Stomach (tissue), 19 donors: ENCODE results near the gene OR4E2. TPM values are rescaled to one million over a fixed set of nuclear protein-coding genes. Genes with fewer than 3 reads are reported as not detected.

Source experiments
- DNase-seq, 2 donors: peaks; one replicate each; pipeline versions ENCODE4 v3.0.0 to v3.0.0-alpha.2; 2013 to 2019
- H3K27ac ChIP-seq, 5 donors: fragments of 200-600 bp in 4 of 5; sonication (generic) in 4 of 5; one replicate each; pipeline ENCODE4 v1.5.1; 2013 to 2019; ENCODE audit warnings: mild to moderate bottlenecking in 1 of 5, moderate library complexity in 1 of 5
- H3K27me3 ChIP-seq, 3 donors: fragments of 200-600 bp; sonication (generic); one replicate each; pipeline ENCODE4 v1.5.1; 2017 to 2019; ENCODE audit warnings: mixed run types in 1 of 3
- H3K36me3 ChIP-seq, 4 donors: fragments of 200-600 bp; sonication (generic); 1 replicate in 3 of 4; 2 replicates in 1 of 4; pipeline ENCODE4 v1.5.1; 2016 to 2019
- H3K4me1 ChIP-seq, 4 donors: fragments of 200-600 bp; sonication (generic); one replicate each; pipeline ENCODE4 v1.5.1; 2016 to 2019
- H3K4me3 ChIP-seq, 4 donors: fragments of 200-600 bp; sonication (generic) in 3 of 4; one replicate each; pipeline ENCODE4 v1.5.1; 2016 to 2019; ENCODE audit warnings: mild to moderate bottlenecking in 1 of 4
- H3K9me3 ChIP-seq, 4 donors: fragments of 200-600 bp; sonication (generic); one replicate each; pipeline ENCODE4 v1.5.1; 2016 to 2019
- CTCF ChIP-seq, 7 experiments: fragments of 450-650 bp in 4 of 7; fragments of 200-600 bp in 3 of 7; sonication (generic) in 3 of 7; IDR thresholded peaks; one replicate each; pipeline ENCODE4 v1.5.1; 2016 to 2019; ENCODE audit warnings: antibody characterized with exemption in 7 of 7, control low read depth in 2 of 7, mild to moderate bottlenecking in 1 of 7
- EP300 ChIP-seq: sonication (generic); formaldehyde crosslinking; IDR thresholded peaks from one replicate; pipeline ENCODE4 v1.6.1; 2017; ENCODE audit warnings: antibody characterized with exemption
- POLR2A ChIP-seq, 4 donors: fragments of 450-650 bp; IDR thresholded peaks; one replicate each; pipeline ENCODE4 v1.6.1; 2016; ENCODE audit warnings: antibody characterized with exemption in 4 of 4, control low read depth in 2 of 4, mild to moderate bottlenecking in 1 of 4, moderate library complexity in 1 of 4
- POLR2AphosphoS5 ChIP-seq, 3 donors: sonication (generic); formaldehyde crosslinking; IDR thresholded peaks; one replicate each; pipeline ENCODE4 v1.6.1; 2016; ENCODE audit warnings: antibody characterized with exemption in 3 of 3
- WGBS, 5 donors: extraction: QIAGEN DNeasy Blood & Tissue Kit in 3 of 5; methylation state at CpG; one replicate each; pipeline versions ENCODE4 v1.1.5 to v1.1.7; 2013 to 2018; 5-methylcytosine and 5-hydroxymethylcytosine counted together
- intact Hi-C: fragments of 100-400 bp; cut with DNase I; formaldehyde crosslinking; loops from one replicate; pipeline ENCODE4 v1.15.1; 2023; ENCODE audit warnings: low total_unique reads
- long read RNA-seq, 10 donors: transcript quantifications; one replicate each; lab custom pipeline, GENCODE V29; 2026
- polyA plus RNA-seq, 3 donors: library from polyadenylated mRNA; stranded (reverse); fragments of 200-250 nt; gene quantifications; one replicate each; pipeline ENCODE4 v1.2.3, GENCODE V29; 2013
- total RNA-seq, 5 donors: library from RNA; depleted of rRNA; stranded (reverse); fragments of >200 nt; gene quantifications; one replicate each; pipeline versions ENCODE4 v1.1.0 to v1.2.3, GENCODE V29; 2014 to 2016
- donor health status: healthy with polysubstance abuse.
- donor health status: Bipolar disorder and iron deficiency.
- donor health status: healthy.

Gene OR4E2
- total RNA-seq, result not detected
- not detected for polyA plus RNA-seq
- long read RNA-seq, donor 1, result 0 reads
- long read RNA-seq, donor 2, result 0 reads
- long read RNA-seq, donor 3, result 0 reads
- long read RNA-seq, donor 4, result 0 reads
- long read RNA-seq, donor 5, result 0 reads
- long read RNA-seq, donor 6, result 0 reads
- long read RNA-seq, donor 7, result 0 reads
- long read RNA-seq, donor 8, result 0 reads
- long read RNA-seq, donor 9, result 0 reads
- long read RNA-seq, donor 10, result 0 reads

- Histone ChIP-seq H3K27me3 (peaks cover 0 to 4% (median 0%) of the 10 kb centered on the region in 3 donors), H3K27ac (no peak within 1 kb of the TSS), H3K36me3 (no peaks in the 10 kb centered on the region), H3K4me1 (no peaks in the 10 kb centered on the region), H3K4me3 (no peak within 1 kb of the TSS), H3K9me3 (no peaks in the 10 kb centered on the region)
- DNase-seq, result no peak
- intact Hi-C loops, result no loop called here
- WGBS, 5 donors, result 76 to 81% (median 78%) methylated on average over 2 of the region's 2 CpGs
- TF ChIP-seq CTCF (IDR thresholded peaks at IDR 0.05), result no peak
- no peak for TF ChIP-seq POLR2A (IDR thresholded peaks at IDR 0.05)
- no peak for TF ChIP-seq POLR2AphosphoS5 (IDR thresholded peaks at IDR 0.05)
- no peak for TF ChIP-seq EP300
Measured at GRCh38 chr14:21653331-21653885, at the start of gene OR4E2. TSS of gene OR4E2 (plus strand) at chr14:21653835. CDS start at chr14:21665083, 11,248 bp downstream.

GRCh38 chr14:21612324-21612723 is 41.3 kb upstream of the OR4E2 start:
- TF ChIP-seq POLR2A (IDR thresholded peaks at IDR 0.05) (no peak), POLR2AphosphoS5 (IDR thresholded peaks at IDR 0.05) (no peak), EP300 (no peak), CTCF (IDR thresholded peaks at IDR 0.05) (no peak)
- Histone ChIP-seq H3K4me1 (no peaks in the 10 kb centered on the region), H3K9me3 (no peaks in the 10 kb centered on the region), H3K36me3 (no peaks in the 10 kb centered on the region), H3K4me3 (no peak overlapping the region), H3K27ac (no peak overlapping the region), H3K27me3 (no peaks in the 10 kb centered on the region)
- DNase-seq, result no peak
- intact Hi-C loops, result no loop called here
- 73 to 85% (median 81%) methylated on average over 6 of the region's 6 CpGs for WGBS, 5 donors

GRCh38 chr14:21614240-21614639 is 39.4 kb upstream of the OR4E2 start:
- WGBS, 5 donors, result 0 to 54% (median 19%) methylated on average over 1 of the region's 1 CpG
- Histone ChIP-seq H3K9me3 (no peaks in the 10 kb centered on the region), H3K4me3 (no peak overlapping the region), H3K4me1 (no peaks in the 10 kb centered on the region), H3K36me3 (no peaks in the 10 kb centered on the region), H3K27ac (no peak overlapping the region), H3K27me3 (peaks cover 0 to 4% (median 0%) of the 10 kb centered on the region in 3 donors)
- no peak for TF ChIP-seq CTCF (IDR thresholded peaks at IDR 0.05)
- no peak for TF ChIP-seq POLR2AphosphoS5 (IDR thresholded peaks at IDR 0.05)
- TF ChIP-seq POLR2A (IDR thresholded peaks at IDR 0.05), result no peak
- TF ChIP-seq EP300, result no peak
- intact Hi-C loops, result no loop called here
- DNase-seq, result peak in 1 of 2 donors; percentile 4

GRCh38 chr14:21617614-21618013 is 36.0 kb upstream of the OR4E2 start:
- intact Hi-C loops, result no loop called here
- peaks cover 0 to 4% (median 0%) of the 10 kb centered on the region in 3 donors for H3K27me3 ChIP-seq
- 67 to 77% (median 74%) methylated on average over 5 to 8 of the region's 8 CpGs for WGBS, 5 donors
- H3K4me3 ChIP-seq, result no peak overlapping the region
- no peaks in the 10 kb centered on the region for H3K9me3 ChIP-seq
- TF ChIP-seq POLR2AphosphoS5 (IDR thresholded peaks at IDR 0.05), result no peak
- TF ChIP-seq POLR2A (IDR thresholded peaks at IDR 0.05), result no peak
- TF ChIP-seq EP300, result no peak
- TF ChIP-seq CTCF (IDR thresholded peaks at IDR 0.05), result no peak
- DNase-seq, result no peak
- no peak overlapping the region for H3K27ac ChIP-seq
- no peaks in the 10 kb centered on the region for H3K4me1 ChIP-seq
- H3K36me3 ChIP-seq, result no peaks in the 10 kb centered on the region
